ENCODE measurements around the gene EXOC6B.

EXOC6B gene

DNA sequence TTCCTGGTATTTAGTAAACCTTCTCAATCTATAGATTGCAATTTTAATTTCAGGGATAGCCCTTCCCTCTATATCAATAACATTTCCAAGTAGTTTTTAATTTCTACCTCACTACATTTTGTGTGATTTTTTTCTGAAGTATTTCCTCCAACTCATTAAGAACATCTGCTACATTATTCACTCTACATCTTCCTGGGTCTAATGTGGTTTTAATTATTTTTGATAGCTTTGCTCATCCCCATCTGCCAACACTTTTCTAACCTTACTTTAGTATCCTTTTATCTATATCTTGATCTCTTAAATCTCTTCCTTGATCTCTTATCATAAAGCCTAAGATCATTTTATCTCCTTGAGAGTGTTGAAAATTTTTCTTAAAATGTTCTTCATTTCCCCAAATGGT lies 399.8 kb downstream of the EXOC6B start:
- no peak overlapping the region for H3K27ac ChIP-seq (ENCODE audit: extremely low read depth, low read depth, low read length)
- H3K4me3 ChIP-seq (ENCODE audit: low read depth, low read length) = no peak overlapping the region
- H3K9me3 ChIP-seq (ENCODE audit: control insufficient read depth, insufficient read depth, low read depth, low read length) = no peaks in the 10 kb centered on the region
- H3K4me1 ChIP-seq (ENCODE audit: control insufficient read depth, insufficient read depth, low read length) = no peaks in the 10 kb centered on the region
- TF ChIP-seq YY1 (tag by site-specific recombination; IDR thresholded peaks at IDR 0.05) (no peak), ZNF274 (IDR thresholded peaks at IDR 0.05; ENCODE audit: low read length) (no peak), ZNF274 (tag by site-specific recombination; IDR thresholded peaks at IDR 0.05; ENCODE audit: borderline replicate concordance) (no peak), ZNF785 (tag by site-specific recombination; IDR thresholded peaks at IDR 0.05) (no peak), ZNF132 (tag by site-specific recombination; IDR thresholded peaks at IDR 0.05; ENCODE audit: borderline replicate concordance) (no peak), ZSCAN16 (tag by site-specific recombination; IDR thresholded peaks at IDR 0.05) (no peak), ZNF366 (tag by site-specific recombination; conservative IDR thresholded peaks at IDR 0.05) (no peak), GLI2 (tag by site-specific recombination; IDR thresholded peaks at IDR 0.05; ENCODE audit: borderline replicate concordance, low read depth) (no peak), ZFP3 (tag by site-specific recombination; IDR thresholded peaks at IDR 0.05; ENCODE audit: low read depth) (no peak), ZNF433 (tag by site-specific recombination; IDR thresholded peaks at IDR 0.05; ENCODE audit: low read depth) (no peak), ZNF169 (tag by site-specific recombination; IDR thresholded peaks at IDR 0.05) (no peak)
- TF ChIP-seq, protein P1, sequence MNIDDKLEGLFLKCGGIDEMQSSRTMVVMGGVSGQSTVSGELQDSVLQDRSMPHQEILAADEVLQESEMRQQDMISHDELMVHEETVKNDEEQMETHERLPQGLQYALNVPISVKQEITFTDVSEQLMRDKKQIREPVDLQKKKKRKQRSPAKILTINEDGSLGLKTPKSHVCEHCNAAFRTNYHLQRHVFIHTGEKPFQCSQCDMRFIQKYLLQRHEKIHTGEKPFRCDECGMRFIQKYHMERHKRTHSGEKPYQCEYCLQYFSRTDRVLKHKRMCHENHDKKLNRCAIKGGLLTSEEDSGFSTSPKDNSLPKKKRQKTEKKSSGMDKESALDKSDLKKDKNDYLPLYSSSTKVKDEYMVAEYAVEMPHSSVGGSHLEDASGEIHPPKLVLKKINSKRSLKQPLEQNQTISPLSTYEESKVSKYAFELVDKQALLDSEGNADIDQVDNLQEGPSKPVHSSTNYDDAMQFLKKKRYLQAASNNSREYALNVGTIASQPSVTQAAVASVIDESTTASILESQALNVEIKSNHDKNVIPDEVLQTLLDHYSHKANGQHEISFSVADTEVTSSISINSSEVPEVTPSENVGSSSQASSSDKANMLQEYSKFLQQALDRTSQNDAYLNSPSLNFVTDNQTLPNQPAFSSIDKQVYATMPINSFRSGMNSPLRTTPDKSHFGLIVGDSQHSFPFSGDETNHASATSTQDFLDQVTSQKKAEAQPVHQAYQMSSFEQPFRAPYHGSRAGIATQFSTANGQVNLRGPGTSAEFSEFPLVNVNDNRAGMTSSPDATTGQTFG (tag by site-specific recombination; IDR thresholded peaks at IDR 0.05; ENCODE audit: borderline replicate concordance) = no peak
- POLR2A ChIA-PET = no interaction called here
- H3K36me3 ChIP-seq (ENCODE audit: control insufficient read depth in 2 of 2, insufficient read depth in 1 of 2, low read length in 2 of 2) = no peaks in the 10 kb centered on the region
- CTCF ChIA-PET = no interaction called here

DNA sequence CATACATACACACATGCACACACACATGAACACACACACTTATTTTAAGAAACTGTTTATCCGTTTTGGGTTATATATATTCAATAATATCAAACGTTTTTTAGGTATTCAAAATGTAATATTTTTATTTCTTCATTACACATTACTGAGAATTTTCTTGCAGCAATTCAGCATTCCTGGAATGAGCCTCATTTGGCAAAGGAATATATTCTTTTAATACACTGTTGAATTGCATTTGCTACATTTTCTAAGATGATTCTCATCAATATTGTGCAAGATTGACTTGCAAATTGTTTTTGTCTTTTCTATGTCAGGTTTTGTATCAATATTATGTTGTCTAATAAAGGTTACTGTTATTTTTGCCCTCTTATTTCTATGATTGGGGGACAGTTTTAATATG lies 402.1 kb downstream of the EXOC6B start:
- no peak for TF ChIP-seq ZNF596 (tag by site-specific recombination; IDR thresholded peaks at IDR 0.05)
- TF ChIP-seq SCRT2 (tag by site-specific recombination; IDR thresholded peaks at IDR 0.05) = no peak
- TF ChIP-seq ZBTB8A (tag by site-specific recombination; IDR thresholded peaks at IDR 0.05) = no peak
- no peak for TF ChIP-seq ZNF843 (tag by site-specific recombination; IDR thresholded peaks at IDR 0.05)
- TF ChIP-seq ZXDB (tag by site-specific recombination; IDR thresholded peaks at IDR 0.05) = no peak
- no peak for TF ChIP-seq ZSCAN16 (tag by site-specific recombination; IDR thresholded peaks at IDR 0.05)
- TF ChIP-seq HOXC10 (CRISPR knock-in tag; IDR thresholded peaks at IDR 0.05) = no peak
- TF ChIP-seq HOXD13 (CRISPR knock-in tag; IDR thresholded peaks at IDR 0.05; ENCODE audit: borderline replicate concordance) = no peak
- TF ChIP-seq, protein P2, sequence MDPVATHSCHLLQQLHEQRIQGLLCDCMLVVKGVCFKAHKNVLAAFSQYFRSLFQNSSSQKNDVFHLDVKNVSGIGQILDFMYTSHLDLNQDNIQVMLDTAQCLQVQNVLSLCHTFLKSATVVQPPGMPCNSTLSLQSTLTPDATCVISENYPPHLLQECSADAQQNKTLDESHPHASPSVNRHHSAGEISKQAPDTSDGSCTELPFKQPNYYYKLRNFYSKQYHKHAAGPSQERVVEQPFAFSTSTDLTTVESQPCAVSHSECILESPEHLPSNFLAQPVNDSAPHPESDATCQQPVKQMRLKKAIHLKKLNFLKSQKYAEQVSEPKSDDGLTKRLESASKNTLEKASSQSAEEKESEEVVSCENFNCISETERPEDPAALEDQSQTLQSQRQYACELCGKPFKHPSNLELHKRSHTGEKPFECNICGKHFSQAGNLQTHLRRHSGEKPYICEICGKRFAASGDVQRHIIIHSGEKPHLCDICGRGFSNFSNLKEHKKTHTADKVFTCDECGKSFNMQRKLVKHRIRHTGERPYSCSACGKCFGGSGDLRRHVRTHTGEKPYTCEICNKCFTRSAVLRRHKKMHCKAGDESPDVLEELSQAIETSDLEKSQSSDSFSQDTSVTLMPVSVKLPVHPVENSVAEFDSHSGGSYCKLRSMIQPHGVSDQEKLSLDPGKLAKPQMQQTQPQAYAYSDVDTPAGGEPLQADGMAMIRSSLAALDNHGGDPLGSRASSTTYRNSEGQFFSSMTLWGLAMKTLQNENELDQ (tag by site-specific recombination; IDR thresholded peaks at IDR 0.05; ENCODE audit: low read depth) = no peak
- no peak for TF ChIP-seq ZNF169 (tag by site-specific recombination; IDR thresholded peaks at IDR 0.05)
- no peak for TF ChIP-seq ZNF626 (tag by site-specific recombination; IDR thresholded peaks at IDR 0.05)
- no peak for TF ChIP-seq ZNF510 (tag by site-specific recombination; IDR thresholded peaks at IDR 0.05; ENCODE audit: insufficient replicate concordance)
- TF ChIP-seq HOXA7 (CRISPR knock-in tag; IDR thresholded peaks at IDR 0.05; ENCODE audit: borderline replicate concordance) = no peak
- TF ChIP-seq, protein P3, sequence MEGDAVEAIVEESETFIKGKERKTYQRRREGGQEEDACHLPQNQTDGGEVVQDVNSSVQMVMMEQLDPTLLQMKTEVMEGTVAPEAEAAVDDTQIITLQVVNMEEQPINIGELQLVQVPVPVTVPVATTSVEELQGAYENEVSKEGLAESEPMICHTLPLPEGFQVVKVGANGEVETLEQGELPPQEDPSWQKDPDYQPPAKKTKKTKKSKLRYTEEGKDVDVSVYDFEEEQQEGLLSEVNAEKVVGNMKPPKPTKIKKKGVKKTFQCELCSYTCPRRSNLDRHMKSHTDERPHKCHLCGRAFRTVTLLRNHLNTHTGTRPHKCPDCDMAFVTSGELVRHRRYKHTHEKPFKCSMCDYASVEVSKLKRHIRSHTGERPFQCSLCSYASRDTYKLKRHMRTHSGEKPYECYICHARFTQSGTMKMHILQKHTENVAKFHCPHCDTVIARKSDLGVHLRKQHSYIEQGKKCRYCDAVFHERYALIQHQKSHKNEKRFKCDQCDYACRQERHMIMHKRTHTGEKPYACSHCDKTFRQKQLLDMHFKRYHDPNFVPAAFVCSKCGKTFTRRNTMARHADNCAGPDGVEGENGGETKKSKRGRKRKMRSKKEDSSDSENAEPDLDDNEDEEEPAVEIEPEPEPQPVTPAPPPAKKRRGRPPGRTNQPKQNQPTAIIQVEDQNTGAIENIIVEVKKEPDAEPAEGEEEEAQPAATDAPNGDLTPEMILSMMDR (tag by site-specific recombination; IDR thresholded peaks at IDR 0.05) = no peak
- no peak for TF ChIP-seq ZNF112 (tag by site-specific recombination; IDR thresholded peaks at IDR 0.05)
- TF ChIP-seq, protein P4, sequence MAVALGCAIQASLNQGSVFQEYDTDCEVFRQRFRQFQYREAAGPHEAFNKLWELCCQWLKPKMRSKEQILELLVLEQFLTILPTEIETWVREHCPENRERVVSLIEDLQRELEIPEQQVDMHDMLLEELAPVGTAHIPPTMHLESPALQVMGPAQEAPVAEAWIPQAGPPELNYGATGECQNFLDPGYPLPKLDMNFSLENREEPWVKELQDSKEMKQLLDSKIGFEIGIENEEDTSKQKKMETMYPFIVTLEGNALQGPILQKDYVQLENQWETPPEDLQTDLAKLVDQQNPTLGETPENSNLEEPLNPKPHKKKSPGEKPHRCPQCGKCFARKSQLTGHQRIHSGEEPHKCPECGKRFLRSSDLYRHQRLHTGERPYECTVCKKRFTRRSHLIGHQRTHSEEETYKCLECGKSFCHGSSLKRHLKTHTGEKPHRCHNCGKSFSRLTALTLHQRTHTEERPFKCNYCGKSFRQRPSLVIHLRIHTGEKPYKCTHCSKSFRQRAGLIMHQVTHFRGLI (tag by site-specific recombination; IDR thresholded peaks at IDR 0.05) = no peak
- TF ChIP-seq ZNF239 (tag by site-specific recombination; IDR thresholded peaks at IDR 0.05) = no peak
- no peak for TF ChIP-seq ZBTB7A (tag by site-specific recombination; IDR thresholded peaks at IDR 0.05; ENCODE audit: low read depth)
- no peak for TF ChIP-seq ZSCAN30 (tag by site-specific recombination; IDR thresholded peaks at IDR 0.05)
- H3K27ac ChIP-seq (ENCODE audit: extremely low read depth, low read depth, low read length) = no peak overlapping the region
- ChIA-PET POLR2A (no interaction called here), CTCF (interaction anchor here (0.6 kb wide), 1 partner anchor 124 kb away, joined by 4 read pairs; no protein-coding TSS in a partner anchor)
- no peak overlapping the region for H3K4me3 ChIP-seq (ENCODE audit: low read depth, low read length)
- H3K36me3 ChIP-seq (ENCODE audit: control insufficient read depth in 2 of 2, insufficient read depth in 1 of 2, low read length in 2 of 2) = no peaks in the 10 kb centered on the region
- H3K4me1 ChIP-seq (ENCODE audit: control insufficient read depth, insufficient read depth, low read length) = no peaks in the 10 kb centered on the region
- no peaks in the 10 kb centered on the region for H3K9me3 ChIP-seq (ENCODE audit: control insufficient read depth, insufficient read depth, low read depth, low read length)
